Eye (tissue), 1 donor: ENCODE data around the gene ARAP3.
A peak's percentile ranks its signal among the peaks of the same experiment; 100 is the strongest.

Experiments used
- DNase-seq: peaks from one replicate; pipeline ENCODE4 v3.0.0-alpha.2; 2015

Gene ARAP3

GRCh38 chr5:141665995-141666940 is 15.8 kb downstream of the ARAP3 start:
- no peak for DNase-seq

- DNase-seq = peak; percentile 93
Observed at GRCh38 chr5:141664733-141665461, 17.1 kb downstream of the ARAP3 start.

DNA sequence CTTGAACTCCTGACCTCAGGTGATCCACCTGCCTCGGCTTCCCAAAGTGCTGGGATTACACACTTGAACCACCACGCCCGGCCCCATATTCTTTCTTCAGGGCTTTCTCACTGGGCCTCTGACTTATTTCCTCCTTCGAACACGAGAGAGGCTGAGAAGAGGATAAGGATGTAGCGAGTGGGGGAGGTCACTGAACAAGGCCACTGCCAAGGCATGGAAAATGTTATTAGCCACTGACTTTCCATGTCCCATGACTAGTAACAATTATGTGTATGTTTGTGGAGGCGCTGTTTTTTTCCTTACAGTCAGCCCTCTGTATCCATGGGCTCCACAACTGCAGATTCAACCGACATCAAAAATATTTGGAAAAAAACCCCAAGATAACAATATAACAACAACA is 18.5 kb downstream of the ARAP3 start:
- no peak for DNase-seq

- DNase-seq = no peak
Observed at GRCh38 chr5:141662028-141662427, 20.0 kb downstream of the ARAP3 start.

DNA sequence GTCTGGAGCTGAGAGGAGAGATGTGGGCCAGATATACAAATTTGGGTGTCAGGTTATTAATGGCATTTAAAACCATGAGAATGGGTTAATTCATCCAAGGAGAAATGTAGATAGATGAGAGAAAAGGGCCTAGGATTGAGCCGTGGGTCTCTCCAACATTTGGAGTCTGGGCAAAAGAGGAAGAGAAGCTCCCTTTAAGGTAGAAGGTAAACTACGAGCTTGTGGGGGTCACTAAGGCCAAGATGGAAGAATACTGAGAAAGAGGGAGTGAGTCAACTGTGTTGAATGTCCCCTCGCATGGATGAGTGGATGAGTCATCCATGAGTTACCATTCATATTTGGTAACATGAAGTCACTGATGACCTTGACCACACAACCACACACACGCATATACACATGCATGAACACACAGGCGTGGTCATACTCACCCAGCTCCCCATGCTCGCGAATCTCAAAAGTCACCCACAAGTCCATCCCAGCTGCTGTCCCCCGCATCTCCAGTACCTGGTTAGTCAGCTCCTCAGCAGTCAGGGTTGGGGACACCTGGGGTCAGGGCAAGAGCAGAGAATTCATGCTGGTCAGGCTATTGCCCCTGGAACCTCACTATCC is 24.0 kb downstream of the ARAP3 start:
- no peak for DNase-seq

- DNase-seq = no peak
Observed at GRCh38 chr5:141657404-141657803, 24.6 kb downstream of the ARAP3 start.

DNA sequence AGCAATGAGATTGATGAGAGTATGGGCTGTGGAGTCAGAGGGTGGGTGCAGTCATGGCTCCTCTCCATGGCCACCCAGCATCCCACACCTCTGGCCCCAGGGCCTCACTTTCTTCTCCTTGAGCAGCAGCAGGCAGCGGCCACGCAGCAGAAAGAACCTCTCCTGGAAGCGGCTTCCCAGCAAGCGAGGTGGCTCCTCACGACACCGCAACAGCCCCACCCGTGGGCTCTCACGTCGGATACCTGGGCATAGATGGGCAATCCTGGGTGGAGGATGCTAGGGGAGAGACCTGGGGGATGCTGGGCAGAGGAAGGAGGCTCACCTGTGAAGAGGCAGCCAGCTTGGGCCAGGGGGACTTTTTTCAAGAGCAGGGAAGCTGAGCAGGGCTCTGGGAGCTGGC is 25.6 kb downstream of the ARAP3 start:
- DNase-seq = no peak

DNA sequence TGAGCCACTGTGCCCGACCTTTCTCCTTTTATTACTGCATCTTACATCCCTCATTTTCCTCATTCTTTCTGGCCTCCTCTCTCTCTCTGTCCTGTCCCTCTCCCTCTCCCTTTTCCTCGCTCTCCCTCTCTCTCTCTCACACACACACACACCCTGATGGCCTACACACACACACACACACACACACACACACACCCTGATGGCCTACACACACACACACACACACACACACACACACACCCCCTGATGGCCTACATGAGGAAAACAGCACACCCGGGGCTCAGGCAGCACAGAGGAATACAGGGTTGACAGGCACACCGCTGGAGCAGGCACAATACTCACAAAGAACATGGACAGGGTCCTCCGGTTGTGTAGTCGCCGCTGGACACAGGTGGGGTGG is 27.0 kb downstream of the ARAP3 start:
- DNase-seq = no peak

GRCh38 chr5:141654298-141654697 is 27.7 kb downstream of the ARAP3 start:
- DNase-seq = no peak

- no peak for DNase-seq
Observed at GRCh38 chr5:141651728-141652105, 30.3 kb downstream of the ARAP3 start.

DNA sequence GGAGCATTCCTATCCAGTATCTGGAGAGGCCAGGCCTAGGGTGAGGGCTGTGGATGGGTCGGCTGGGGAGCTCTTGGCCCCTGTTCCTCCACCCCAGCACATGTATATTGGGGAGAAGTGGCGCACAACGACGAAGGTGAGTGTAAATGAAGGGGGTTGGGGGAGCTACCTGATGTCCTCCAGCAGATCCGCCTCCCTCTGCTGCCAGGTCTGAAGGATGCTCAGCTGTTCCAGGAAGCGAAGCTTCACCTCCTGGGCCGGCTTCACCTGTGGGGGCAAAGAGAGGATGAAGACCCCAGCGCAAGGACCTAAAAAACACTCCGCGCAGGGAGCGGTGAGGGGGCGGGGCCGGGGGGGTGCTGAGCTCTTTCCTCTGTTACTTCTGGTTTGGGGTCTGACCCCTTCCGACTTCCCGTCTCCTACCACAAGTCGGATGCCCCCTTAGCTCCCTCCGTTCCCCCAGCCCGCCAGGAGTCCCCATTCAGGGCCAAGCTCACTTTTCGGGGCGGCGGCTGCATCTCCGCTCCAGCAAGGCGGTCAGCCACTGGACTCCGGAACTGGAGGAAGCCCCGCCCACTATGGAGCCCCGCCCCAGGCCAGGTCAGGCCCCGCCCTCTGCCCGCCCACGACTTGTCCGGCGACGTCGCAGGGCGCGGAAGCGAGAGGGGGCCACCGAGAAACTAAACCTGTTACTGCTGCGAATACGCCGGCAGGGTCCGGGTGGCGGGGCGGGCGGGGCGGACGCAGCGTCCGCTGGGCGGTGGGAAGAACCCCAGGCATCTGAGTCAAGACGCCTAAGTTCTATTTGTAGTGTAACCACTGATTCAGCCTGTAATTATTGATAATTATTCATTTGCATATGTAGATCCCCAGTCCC is 30.9 kb downstream of the ARAP3 start, which contains the start of gene FCHSD1:
Gene FCHSD1, minus strand, starts transcription at position 568 of the 877 bp plus-strand sequence. Its CDS starts 50 bp downstream, at position 518.
- peak; percentile 83 for DNase-seq

DNA sequence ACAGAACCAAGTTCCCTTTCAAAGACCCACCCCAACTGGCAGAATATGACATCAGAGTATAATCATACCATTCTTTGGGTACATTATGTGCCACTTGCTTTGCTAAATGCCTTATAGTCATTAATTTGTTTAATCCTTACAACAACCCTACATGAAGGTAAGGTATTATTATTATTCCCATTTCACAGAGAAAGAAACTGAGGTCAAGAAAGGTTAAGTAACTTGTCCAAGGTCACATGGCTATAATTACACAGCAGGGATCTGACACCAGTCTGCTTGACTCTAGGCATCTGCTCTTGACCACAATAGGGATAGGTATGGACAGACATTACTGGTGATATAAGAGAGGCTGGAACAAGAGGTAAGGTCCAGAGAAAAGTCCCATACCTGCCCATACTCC is 32.1 kb downstream of the ARAP3 start:
- DNase-seq = no peak

DNA sequence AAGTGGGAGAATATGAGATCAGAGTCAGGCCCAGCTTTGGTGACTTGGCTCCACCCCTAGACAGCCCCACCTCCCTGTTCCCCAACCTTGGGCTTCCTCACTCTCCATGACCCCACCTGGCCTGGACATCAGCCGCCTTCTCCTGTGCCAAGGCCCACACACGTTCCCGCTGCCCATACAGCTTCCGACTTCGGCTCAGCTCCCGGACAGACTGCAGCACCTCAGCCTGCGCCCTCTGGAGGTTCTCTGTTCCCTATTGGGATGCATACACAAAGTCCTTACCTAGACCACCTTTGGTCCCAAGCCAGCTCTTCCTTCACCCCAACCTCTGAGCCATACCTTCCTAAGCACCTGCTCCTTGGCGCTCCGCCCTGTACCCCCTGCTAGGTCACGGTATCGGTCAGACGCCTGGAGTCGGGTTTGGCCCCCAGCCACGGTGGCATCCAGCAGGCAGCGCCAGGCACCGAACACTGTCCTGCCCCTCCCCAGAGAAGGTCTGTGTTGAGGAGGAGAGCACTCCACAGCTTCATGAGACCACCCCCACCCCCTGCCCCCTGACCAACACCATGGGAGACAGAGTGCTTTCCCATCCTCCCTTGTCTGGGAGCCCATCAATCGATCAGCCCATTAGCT is 32.9 kb downstream of the ARAP3 start:
- no peak for DNase-seq

DNA sequence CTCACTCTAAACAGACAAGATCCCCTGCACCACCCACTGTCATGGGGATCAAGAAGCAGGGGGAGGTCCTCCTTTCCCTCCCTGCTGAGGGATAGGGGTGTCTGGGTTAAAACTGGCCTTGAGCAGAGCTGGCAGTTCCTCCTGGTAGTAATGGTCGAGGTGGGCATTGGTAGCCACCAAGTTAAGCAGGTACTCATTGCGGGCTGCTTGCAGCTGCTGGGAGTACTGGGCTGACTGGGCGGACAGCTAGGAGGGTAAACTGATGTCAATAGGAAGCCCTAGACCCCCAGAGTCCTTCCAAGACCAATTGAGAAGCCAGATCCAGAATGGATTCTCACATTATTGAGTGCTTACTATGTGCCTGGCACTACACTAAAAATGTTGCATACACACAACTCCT is 34.2 kb downstream of the ARAP3 start:
- no peak for DNase-seq

GRCh38 chr5:141647242-141647641 is 34.8 kb downstream of the ARAP3 start:
- no peak for DNase-seq

DNA sequence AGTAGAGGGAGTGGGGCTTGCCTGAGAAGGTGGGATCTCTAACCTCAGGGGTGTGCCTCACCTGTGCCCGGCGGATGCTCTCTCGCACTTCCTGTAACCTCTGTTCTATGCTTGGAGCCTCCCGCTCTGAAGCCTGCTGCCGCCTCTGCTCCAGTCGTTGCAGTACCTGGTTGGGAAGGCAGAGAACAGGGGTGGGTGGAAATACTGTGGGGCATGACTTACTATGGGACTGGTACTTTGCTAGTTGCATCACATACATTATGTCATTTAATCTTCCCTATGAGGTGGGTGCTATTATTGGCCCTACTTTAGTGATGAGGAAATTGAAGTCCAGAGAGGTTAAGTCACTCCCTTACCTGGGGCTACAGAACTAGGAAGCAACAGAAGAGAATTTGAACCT is 36.0 kb downstream of the ARAP3 start:
- no peak for DNase-seq

GRCh38 chr5:141641634-141642267 is 40.3 kb downstream of the ARAP3 start:
- no peak for DNase-seq

GRCh38 chr5:141640698-141641097 is 41.3 kb downstream of the ARAP3 start:
- DNase-seq = no peak

DNA sequence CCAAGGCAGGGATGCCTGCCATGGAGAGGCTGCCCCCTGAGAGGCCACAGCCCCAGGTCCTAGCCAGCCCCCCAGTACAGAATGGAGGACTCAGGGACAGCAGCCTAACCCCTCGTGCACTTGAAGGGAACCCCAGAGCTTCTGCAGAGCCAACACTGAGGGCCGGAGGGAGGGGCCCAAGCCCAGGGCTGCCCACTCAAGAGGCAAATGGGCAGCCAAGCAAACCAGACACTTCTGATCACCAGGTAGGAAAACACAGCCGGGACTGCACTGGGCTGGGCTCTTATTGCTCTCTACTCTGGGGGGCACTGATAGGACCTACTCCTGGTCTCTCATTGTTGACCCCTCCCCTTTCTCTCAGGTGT is 42.0 kb downstream of the ARAP3 start:
- DNase-seq = no peak

DNA sequence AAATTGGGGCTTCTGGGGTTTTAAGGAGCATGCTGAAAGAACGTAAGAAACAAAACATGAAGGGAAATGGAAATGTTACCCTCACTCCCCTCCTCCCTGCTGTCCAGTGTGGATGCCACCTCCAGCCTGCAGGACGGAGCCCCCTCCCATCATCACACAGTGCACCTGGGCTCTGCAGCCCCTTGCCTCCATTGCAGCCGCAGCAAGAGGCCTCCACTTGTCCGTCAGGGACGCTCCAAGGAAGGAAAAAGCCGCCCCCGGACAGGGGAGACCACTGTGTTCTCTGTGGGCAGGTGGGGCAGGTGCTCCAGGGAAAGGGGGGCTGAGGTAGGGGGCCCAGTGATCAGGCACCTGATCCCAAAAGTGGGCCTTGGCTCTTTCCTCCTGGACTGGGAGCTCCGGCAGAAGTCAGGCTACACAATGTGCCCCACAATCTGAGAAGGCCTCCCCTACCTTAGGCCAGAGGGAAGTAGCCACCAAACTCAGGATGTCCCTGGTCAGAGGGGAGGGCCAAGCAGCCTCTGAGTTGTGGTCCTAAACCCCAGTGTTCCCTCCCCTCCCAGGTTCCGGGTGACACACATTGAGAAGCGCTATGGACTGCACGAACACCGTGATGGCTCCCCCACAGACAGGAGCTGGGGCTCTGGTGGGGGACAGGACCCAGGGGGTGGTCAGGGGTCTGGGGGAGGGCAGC is 42.5 kb downstream of the ARAP3 start:
- no peak for DNase-seq

- no peak for DNase-seq
Observed at GRCh38 chr5:141638771-141639170, 43.3 kb downstream of the ARAP3 start.
